ENCODE measurements around the gene CREB5.
"Not testable (repeated sequence)": the region's sequence is repeated elsewhere in the genome, so short reads cannot be mapped to it uniquely, and the experiment has no call there.

The CREB5 gene

GRCh38 chr7:28588602-28589001, 176.3 kb downstream of the CREB5 start:
- DNase-seq, result no peak

DNA sequence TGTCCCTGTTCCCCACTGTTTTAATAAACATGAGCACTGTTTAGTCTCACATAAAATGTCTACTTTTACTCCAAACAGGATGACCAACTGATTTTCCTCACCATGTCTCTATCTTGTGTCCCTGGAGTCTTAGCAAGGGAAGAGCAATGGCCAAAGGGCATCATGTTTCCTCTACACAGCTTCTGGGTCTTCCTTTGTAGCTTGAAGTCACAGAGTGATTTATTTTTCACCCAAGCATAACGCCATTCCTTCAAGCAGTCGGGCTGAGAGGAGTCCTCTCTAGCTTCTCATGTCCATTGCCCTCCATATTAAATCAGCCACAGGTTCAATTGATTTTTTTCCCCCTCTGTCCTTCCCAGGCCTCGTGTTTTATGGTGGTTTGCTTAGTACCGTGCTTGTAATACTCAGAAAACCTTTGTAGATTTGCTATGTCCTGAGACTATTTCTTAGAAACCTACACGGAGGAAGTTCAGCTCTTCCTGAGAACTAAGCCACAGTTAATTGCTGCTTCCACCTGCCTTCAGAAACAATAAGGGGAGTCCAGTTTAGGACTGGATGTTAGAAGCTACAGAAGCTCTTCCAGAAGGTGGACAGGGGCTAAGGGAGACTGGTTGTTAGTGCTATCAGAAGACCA, 178.8 kb downstream of the CREB5 start:
- no peak for DNase-seq

- DNase-seq, result no peak
These were observed 179.5 kb downstream of the CREB5 start for GRCh38 chr7:28591725-28592349.

GRCh38 chr7:28592861-28593260, 180.5 kb downstream of the CREB5 start:
- no peak for DNase-seq

DNA sequence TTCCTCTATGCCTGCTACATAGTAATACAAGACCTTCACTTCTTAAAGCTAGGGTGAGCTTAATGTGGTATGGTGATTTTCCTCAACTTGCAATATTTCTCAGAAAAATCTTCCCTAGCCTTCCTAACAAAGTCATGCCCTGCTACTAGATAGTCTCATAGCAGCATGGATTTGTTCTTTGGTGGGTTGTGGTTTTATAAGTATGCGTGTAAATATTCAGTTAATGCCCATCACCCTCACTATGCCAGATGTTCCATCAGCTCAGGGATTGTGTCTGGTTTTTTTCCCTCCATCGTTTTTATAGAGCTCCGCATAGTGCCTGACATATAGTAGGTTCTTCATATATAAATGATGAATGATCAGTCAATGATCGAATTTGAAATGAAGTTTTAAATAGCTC, 182.8 kb downstream of the CREB5 start:
- DNase-seq, result no peak

- no peak for DNase-seq
These were observed 183.5 kb downstream of the CREB5 start for GRCh38 chr7:28595801-28596200.

DNA sequence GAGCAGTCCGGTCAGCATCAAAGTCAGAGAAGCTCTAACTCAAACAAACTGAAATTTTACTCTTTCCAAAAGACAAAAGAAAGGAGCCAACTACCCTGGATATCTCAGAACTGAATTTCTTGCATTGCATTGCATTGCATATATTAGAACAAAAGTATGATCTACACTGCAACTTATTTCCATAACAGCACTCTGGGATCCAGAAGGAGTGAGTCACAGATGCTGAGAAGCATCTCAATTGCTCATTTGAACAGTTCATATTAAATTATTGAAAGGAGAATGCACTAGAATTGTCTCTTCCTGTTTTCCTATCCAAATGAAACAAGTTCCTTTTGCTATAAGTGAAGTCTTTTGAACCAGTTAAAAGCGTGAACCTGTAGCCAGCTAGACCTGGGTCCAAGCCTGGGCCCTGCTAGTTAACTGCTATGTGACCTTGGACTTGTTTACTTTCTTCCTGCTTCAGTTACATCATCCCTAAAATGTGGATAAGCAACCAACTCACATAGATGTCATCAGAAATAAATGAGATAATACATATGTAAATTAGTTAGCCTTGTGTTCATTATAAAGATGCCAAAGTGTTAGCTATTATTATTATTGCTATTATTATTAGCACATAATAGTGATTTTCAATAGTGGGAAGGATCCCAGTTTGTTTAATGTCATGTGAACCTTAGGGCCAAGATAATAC, 184.1 kb downstream of the CREB5 start:
- DNase-seq, result no peak

DNA sequence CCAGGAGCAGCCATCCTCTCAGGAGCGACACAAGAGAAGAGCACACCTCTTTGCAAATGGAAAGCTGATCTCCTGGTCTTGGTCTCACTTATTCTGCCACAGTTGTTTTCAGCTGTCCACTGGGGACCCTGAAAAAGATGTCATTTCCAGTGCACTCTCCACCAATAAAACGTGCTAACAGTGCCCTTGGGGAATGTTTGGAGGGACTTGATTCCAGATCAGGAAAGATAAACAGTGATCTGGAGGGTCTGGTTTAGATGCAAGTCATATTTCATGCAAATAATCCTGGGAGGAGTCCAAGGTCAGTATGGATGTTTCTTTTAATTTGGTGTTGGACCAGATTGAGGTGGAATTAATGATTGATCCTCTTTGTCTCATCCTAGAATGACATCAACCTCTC, 185.0 kb downstream of the CREB5 start:
- DNase-seq, result no peak

DNA sequence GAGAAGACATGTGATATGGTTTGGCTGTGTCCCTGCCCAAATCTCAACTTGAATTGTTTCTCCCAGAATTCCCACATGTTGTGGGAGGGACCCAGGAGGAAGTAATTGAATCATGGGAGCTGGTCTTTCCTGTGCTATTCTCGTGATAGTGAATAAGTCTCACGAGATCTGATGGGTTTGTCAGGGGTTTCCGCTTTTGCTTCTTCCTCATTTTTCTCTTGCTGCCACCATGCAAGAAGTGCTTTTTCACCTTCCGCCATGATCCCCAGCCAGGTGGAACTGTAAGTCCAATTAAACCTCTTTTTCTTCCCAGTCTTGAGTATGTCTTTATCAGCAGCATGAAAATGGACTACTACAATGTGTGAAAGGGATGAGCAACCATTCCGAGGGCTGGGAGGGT, 185.7 kb downstream of the CREB5 start:
- not testable (repeated sequence) for DNase-seq

GRCh38 chr7:28598586-28598985, 186.3 kb downstream of the CREB5 start:
- DNase-seq, result no peak

- no peak for DNase-seq
These were observed 187.1 kb downstream of the CREB5 start for GRCh38 chr7:28599411-28599810.

DNA sequence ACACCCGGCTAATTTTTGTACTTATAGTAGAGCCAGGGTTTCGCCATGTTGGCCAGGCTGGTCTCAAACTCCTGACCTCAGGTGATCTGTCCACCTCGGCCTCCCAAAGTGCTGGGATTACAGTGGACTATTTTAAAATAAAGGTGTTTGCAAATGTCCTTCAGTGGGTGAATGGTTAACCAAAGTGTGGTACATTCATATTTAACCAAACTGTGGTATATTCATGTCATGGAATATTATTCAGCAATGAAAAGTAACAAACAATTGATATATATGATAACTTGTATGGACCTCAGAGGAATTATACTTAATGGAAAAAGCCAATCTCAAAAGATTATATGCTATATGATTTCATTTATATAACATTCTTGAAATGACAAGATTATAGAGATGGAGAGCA, 190.0 kb downstream of the CREB5 start:
- no peak for DNase-seq

DNA sequence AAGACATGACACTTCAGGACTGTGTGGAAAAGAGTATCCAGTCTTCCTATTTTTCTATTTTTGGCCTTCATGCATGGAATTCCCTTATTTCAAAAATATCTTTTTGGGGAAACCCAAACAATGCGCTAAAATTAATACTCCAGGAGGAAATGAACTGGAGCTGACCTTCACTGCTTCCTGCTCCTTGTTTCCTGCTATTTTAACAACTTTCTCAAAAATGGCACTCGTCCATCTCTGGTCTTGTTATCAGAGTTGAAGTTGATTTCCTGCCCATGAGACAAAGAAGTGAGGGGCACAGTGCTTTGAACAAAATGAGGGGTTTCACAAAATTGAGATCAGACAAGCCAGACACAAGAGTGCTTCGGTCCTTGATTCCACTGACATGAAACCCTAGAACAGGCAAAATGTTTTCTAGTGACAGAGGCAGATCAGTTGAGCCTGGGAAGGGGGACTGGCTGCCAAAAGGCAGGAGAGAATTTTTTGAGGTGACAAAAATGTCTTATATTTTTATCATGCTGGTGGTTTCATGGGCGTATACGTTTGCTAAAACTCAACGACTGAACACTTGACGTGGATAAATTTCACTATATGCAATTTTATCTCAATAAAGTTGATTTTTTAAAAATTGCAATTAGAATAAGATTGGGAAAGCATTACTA, 193.2 kb downstream of the CREB5 start:
- DNase-seq, result no peak

- no peak for DNase-seq
These were observed 194.1 kb downstream of the CREB5 start for GRCh38 chr7:28606421-28606820.

DNA sequence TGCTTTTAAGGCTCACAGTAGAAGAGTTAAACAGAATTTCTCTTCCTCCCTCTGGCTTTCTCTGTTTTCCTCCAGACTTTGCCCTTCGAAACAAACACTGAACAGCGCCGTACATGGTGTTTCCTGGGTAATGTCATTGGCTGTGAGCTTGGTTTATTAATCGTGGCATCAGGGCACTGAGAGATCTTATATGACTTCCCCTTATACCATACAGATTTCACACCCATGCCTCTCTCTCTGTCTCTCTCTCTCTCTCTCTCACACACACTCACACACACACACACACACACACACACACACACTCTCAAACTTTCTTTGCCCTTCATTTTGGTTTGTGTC, 195.5 kb downstream of the CREB5 start:
- no peak for DNase-seq

DNA sequence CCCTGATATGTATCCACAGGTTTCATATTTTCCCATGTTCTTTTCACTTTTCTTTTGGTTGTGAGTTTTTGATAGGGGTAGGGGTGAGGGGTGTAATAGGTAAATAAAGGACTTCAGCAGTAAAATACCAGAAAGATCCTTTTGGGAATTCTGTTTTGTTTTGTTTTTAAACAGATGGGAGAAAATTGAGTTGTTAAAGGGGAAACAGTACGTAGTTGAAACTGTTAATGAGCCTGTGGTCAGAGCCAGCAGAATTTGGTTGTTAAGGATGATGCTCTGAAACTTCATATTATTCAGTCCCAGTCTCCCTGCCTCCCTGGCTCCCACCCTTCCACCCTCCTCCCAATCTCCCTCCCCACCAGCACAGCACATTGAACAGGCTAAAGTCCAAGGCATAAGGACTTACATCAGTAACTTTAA, 195.9 kb downstream of the CREB5 start:
- no peak for DNase-seq

DNA sequence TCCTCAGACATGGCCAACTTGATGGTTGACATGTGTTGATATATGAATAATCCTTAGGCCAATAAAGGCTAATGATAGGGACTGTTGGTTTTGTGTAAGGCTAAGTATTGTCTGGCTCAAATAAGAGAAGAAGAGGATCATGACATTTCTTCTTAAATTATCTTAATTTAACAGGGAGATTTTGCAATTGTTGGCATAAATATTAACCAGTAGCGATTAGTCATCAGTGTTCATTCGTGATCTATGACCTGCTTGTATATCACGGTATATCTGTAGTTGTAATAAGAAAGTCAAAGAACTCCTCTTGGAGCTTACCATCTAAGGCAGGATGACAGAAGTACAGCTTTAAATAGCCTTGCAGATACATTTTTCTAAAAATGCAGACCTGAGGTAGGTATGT, 196.4 kb downstream of the CREB5 start:
- DNase-seq, result no peak

DNA sequence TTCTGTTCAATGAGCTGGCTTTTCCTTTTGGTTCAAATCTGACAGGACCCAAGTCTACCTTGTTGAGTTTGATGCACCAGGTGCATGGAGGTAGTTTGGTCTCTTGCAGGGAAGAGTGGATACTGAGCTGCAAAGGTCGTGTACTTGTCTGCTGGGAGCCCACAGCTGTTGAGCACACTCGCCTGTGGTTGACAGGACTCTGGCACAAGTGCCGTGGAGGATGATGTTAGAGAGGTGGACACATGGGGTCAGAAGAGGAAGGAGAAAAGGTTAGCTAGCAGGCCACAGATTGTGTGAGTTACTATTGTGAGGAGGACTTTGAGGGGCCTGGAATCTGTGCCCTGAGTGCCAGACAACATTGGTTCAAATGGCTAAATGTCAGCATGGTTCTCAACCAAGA, 197.3 kb downstream of the CREB5 start:
- no peak for DNase-seq

DNA sequence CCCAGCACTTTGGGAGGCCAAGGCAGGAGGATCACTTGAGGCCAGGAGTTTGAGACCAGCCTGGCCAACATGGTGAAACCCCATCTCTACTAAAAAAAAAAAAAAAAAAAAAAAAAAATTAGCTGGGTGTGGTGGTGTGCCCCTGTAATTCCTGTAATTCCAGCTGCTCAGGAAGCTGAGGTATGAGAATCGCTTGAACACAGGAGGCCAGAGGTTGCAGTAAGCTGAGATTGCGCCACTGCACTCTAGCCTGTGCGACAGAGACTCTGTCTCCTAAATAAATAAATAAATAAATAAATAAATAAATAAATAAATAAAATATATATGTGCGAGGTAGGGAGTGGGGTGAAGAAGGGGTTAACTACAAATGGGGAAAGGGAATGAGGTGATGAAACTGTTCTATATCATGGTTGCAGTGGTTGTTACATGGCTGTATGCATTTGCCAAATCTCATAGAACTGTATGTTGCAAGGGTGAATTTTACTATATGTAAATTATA, 199.1 kb downstream of the CREB5 start:
- not testable (repeated sequence) for DNase-seq

DNA sequence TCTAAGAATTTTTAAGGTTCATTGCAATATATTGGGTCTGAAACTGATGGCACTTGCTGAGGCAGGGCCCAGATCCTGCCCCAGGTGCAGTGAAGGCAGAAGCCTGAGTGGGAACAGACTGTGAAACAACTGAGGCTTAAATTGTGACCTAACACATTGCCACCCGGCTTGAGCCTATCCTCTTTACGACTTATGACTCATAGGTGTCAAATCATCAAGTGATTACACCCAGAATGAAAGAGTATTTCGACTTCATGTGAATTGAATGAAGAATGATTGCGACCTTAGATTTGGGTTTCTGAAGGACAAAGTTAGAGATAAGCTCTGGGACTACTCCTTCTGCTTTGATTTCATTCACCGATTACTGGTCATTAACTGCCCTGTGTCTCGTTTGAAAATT, 200.9 kb downstream of the CREB5 start:
- no peak for DNase-seq

- DNase-seq, result no peak
These were observed 202.8 kb downstream of the CREB5 start for GRCh38 chr7:28615091-28615490.

DNA sequence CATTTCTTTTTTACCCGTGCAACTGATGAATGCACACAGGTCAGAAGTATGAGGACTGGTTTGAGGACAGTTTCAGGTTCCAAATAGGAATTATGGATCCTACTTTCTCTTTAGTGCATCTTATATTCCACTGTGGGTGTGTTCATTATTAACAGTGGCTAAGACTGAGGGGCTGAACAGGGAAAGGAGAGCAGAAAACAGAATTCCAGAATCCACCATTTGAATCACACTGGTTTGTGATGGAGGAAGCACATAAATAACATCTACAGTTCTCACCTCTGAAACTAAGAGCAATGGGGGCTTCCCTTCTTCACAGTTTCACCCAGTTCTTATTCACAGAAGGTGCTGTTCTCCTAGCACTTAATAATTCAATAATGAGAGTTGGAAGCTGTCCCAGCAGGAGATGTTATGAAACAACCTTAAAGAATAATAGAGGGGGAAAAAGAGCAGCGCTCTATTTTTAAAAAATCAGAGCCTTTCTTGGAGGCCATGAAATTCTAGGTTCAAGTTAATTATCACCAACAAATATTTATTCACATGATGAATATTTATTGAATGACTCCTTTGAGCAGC, 205.1 kb downstream of the CREB5 start:
- no peak for DNase-seq

- DNase-seq, result no peak
These were observed 206.1 kb downstream of the CREB5 start for GRCh38 chr7:28618383-28618782.

GRCh38 chr7:28619256-28619655, 206.9 kb downstream of the CREB5 start:
- DNase-seq, result no peak

Measured in activated gamma-delta T cell treated with Interleukin-2 at 50 U/mL for 16 hours (primary cell).